A673 (cell line): ENCODE data around the gene PCDHGA6.

ENCODE experiments used
- EZH2 ChIP-seq: fragments of 200-600 bp; sonication (generic); IDR thresholded peaks from 2 replicates; pipeline ENCODE4 v1.6.1; 2017; ENCODE audit warnings: borderline replicate concordance, low read depth, mild to moderate bottlenecking, mixed read lengths, antibody characterized with exemption, low read length; ENCODE audit not compliant: poor library complexity, severe bottlenecking
- TF ChIP-seq, protein P1 (sequence below): fragments of 300-800, 200-600 bp; sonication (generic); conservative IDR thresholded peaks from 2 replicates; pipeline ENCODE4 v1.5.1; 2017; ENCODE audit warnings: low read depth, mild to moderate bottlenecking, antibody characterized with exemption, low read length, moderate library complexity, mixed read lengths

DNA sequence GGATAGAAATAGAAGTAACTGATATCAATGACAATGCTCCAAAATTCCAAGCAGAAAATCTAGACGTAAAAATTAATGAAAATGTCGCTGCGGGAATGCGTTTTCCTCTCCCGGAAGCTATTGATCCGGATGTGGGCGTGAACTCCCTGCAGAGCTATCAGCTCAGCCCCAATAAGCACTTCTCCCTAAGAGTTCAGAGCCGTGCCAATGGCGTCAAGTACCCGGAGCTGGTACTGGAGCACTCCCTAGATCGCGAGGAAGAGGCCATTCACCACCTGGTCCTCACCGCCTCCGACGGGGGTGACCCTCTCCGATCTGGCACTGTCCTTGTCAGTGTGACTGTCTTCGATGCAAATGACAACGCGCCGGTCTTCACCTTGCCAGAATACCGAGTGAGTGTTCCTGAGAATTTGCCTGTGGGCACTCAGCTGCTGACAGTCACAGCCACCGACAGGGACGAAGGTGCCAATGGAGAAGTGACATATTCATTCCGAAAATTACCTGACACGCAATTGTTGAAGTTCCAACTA, 39.9 kb downstream of the PCDHGA6 start:
- no peak for TF ChIP-seq EZH2
- TF ChIP-seq, protein P1, sequence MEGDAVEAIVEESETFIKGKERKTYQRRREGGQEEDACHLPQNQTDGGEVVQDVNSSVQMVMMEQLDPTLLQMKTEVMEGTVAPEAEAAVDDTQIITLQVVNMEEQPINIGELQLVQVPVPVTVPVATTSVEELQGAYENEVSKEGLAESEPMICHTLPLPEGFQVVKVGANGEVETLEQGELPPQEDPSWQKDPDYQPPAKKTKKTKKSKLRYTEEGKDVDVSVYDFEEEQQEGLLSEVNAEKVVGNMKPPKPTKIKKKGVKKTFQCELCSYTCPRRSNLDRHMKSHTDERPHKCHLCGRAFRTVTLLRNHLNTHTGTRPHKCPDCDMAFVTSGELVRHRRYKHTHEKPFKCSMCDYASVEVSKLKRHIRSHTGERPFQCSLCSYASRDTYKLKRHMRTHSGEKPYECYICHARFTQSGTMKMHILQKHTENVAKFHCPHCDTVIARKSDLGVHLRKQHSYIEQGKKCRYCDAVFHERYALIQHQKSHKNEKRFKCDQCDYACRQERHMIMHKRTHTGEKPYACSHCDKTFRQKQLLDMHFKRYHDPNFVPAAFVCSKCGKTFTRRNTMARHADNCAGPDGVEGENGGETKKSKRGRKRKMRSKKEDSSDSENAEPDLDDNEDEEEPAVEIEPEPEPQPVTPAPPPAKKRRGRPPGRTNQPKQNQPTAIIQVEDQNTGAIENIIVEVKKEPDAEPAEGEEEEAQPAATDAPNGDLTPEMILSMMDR: no peak
